M059J (cell line): ENCODE results near the gene PTGES3. TPM values are rescaled to one million over a fixed set of nuclear protein-coding genes. Genes with fewer than 3 reads are reported as not detected.
A peak's percentile ranks its signal among the peaks of the same experiment; 100 is the strongest.
"Not testable (repeated sequence)": the region's sequence is repeated elsewhere in the genome, so short reads cannot be mapped to it uniquely, and the experiment has no call there.

Experiments
- DNase-seq: peaks from one replicate; pipeline ENCODE4 v3.0.0-alpha.2; 2012; ENCODE audit warnings: low read depth
- total RNA-seq: library from RNA; depleted of rRNA; stranded (reverse); fragments of >200 nt; shearing (Covaris generic); gene quantifications from 2 replicates; pipeline ENCODE4 v1.2.3, GENCODE V29; 2014

The PTGES3 gene
- total RNA-seq, 1 experiment from 2014 or later, result 181 TPM

DNA sequence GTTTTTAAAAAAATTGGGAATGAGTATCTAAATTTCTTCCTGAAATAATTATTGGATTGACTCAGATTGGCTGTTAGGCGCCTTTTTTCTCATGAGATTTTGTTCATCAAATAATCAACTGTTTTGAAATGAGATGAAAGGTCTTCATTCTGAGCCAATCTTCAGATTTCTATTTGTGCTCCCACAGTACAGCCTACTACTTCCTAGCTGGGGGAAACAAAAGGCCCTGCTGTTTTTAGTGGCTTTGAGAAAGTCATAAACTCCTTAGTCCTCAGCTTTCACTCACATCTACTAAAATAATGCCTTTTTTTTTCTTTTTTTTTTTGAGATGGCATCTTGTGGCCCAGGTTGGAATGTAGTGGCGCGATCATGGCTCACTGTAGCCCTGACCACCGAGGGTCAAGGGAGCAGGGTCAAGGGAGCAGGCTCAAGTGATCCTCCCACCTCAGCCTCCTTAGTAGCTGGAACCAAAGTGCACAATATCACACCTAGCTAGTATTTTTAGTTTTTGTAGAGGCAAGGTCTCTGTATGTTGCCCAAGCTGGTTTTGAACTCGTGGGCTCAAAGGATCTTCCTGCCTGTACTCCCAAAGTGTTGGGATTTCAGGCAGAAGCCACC is 21.8 kb upstream of the PTGES3 start:
- DNase-seq, result no peak

DNA sequence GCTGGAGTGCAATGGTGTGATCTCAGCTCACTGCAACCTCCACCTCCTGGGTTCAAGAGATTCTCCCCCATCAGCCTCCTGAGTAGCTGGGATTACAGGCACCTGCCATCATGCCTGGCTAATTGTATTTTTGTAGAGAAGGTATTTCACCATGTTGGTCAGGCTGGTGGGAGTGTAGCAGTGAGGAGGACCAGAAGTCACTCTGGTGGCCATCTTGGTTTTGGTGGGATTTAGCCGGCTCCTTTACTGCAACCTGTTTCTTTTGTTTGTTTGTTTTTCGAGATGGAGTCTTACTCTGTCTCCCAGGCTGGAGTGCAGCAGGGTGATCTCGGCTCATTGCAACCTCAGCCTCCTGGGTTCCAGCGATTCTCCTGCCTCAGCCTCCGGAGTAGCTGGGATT is 16.4 kb upstream of the PTGES3 start:
- DNase-seq, result not testable (repeated sequence)

DNA sequence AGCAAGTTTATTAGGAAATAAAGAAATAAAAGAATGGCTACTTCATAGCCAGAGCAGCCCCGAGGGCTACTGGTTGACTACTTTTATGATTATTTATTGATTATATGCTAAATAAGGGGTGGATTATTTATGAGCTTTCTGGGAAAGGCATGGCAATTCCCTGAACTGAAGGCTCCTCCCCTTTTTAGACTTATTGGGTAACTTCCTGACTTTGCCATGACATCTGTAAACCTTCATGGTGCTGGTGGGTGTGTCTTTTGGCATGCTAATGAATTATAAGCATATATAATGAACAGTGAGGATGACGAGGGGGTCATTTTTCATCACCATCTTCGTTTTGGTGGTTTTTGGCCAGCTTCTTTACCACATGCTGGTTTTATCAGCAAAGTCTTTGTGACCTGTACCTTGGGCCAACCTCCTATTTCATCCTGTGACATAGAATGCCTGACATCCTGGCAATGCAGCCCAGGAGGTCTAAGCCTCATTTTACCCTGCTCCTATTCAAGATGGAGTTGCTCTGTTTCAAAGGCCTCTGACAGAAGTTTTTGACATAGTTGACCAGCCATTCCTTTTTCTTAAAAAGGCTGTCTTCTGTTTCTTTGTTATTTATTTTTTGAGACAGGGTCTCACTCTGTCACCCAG is 11.1 kb upstream of the PTGES3 start:
- DNase-seq, result no peak

DNA sequence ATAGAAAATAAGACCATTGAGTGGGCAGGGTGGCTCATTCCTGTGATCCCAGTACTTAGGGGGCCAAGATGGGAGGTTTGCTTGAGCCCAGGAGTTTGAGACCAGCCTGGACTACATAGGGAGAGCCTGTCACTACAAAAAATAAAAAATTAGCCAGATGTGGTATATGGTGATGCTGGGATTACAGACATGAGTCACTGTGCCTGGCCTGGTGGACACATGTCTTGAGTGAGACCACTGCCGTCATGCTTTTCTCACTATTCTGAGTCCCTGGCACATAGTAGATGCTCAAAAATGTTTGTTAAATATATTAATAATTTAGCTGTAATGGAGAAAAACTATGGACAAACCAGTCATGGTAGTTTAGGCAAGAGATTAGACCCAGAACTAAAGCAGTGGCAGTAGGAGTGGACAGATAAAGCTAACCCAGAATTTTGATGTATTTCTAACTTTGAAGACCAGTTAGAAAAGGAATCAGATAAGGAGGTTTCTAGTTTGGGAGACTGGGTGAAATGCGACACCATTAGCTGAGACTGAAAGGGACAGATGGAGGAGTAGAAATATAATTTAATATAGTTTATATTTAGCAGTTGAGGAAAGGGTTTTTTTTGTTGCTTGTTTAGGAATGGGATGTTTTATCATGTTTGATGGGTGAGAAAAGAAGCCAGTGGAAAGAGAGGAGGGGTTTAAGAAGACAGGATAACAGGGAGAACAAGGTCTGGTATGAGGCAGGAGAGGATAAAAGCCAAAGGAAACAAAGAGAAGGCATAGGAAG is 7.4 kb upstream of the PTGES3 start:
- DNase-seq, result no peak

DNA sequence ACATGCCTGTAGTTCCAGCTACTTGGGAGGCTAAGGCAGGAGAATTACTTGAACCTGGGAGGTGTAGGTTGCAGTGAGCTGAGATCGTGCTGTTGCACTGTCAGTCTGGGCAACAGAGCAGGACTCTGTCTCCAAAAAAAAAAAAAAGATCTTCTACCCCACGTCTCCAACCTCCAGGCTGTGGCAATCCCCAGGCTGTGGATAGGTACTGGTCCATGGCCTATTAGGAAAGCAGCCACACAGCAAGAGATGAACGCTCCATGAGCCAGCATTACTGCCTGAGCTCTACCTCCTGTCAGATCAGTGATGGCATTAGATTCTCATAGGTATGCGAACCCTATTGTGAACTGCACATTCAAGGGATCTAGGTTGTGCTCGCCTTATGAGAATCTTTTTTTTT is 6.1 kb upstream of the PTGES3 start:
- no peak for DNase-seq

DNA sequence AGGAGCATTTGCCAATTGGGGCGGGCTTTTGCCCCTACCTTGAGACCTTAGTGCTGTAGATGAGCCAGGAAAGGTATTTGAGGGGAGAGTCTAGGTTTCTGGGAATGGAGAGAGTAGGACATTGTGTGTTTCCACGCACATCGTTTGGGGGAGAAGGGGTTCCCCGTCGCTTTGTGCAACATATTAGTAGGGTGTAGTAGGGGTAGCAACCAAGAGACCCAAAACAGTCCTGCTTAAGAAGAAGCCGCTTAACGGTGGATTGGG is 694 bp upstream of the PTGES3 start:
- no peak for DNase-seq

DNA sequence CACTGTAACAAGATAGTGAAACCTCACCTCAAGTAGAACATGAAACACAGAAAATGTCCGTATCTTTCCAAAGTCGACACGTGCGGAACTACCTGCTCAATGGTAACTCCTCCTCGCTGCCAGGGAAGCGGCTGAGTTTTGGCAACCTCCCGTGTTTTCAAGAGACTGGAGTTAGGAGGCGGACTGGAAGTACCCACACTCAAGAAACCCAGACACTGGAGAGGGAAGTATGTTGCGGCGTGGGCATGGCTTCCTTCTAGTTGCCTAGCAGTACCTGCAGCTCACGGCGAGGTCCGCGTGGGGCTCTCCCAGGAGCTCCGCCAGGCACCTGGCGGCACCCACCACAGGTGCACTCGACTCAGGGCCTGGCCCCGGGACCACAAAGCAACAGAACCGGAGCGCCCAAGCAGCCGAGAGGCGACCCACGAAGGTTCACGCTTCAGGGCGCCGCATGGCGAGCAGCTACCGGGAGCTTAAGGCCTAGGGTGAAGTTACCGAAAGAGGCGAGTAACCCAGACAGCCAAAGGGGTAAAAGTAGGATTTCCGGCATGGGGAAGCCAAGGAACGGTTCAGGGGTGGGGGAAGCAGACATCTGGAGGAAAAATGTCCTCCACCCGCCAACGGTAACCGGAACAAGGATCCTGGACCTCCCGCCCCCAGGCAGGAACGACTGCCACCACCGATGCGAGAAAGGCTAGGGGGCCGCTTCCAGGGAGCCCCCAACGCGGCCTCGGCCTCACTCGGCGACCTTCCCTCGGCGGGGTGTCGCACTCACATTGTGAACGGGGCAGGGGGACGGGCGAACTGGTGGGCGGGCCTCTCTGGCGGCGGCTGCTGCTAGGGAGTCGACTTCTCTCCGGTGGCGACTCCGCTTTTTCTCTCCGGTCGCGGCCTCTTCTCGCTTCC is 608 bp downstream of the PTGES3 start:
- DNase-seq, result peak; percentile 46

DNA sequence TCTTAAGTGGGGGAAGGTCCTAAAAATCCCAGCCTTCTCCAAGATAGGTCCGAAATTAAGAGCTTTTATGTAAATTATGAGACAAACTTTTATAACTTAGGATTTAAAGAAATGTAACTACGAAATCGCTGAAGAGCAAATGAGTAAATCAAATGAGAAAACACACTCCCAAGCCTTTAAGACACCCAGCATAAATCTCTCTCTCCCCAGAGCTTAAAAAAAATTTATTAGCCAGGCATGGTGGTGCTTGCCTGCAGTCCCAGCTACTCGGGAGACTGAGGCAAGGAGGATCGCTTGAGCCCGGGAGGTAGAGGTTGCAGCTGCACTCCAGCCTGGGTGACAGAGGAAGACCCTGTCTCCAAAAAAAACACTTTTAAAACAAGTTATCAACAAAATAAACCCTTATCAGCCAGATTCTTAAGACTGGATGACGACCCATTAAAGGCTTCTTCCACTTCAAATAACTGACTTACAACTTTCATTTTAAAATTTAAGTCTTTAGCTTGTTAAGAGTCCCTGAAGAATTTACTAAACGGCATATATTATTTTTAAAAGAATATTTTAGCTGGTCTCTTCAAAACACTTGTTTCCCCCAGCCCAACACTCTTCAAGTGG is 3.2 kb downstream of the PTGES3 start:
- DNase-seq, result no peak

DNA sequence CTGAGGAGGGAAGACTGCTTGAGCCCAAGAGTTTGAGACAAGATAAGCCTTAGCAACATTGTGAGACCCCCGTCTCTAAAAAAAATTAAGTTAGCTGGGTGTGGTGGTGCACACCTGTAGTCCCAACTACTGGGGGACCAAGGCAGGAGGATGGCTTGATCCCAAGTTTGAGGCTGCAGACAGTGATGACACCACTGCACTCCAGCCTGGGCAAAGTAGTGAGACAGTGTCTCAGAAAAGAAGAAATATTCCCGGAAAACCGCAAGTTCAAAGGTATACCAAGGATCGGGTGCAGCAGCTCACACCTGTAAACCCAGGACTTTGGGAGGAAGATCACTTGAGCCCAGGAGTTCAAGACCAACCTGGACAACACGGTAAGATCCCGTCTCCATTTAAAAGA is 5.8 kb downstream of the PTGES3 start:
- DNase-seq, result no peak

DNA sequence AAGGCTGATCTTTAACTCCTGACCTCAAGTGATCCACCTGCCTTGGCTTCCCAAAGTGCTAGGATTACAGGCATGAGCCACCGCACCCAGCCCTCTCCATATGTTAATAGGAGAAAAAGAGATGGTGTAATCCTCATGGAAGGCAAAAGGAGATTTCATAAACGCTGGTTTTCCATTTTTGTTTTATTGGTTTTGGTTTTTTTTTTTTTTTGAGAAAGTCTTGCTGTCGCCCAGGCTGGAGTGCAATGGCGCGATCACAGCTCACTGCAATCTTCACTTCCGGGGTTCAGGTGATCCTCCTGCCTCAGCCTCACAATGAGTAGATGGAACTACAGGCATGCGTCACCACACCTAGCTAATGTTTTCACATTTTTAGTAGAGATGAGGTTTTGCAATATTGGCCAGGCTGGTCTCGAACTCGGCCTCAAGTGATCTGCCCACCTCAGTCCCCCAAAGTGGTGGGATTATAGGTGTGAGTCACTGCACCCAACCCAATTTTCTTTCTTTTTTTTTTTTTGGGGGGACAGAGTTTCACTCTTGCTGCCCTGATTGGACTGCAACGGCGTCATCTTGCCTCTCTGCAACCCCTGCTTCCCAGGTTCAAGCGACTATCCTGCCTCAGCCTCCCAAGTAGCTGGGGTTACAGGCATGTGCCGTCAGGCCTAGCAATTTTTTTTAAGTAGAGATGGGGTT is 8.1 kb downstream of the PTGES3 start:
- no peak for DNase-seq

DNA sequence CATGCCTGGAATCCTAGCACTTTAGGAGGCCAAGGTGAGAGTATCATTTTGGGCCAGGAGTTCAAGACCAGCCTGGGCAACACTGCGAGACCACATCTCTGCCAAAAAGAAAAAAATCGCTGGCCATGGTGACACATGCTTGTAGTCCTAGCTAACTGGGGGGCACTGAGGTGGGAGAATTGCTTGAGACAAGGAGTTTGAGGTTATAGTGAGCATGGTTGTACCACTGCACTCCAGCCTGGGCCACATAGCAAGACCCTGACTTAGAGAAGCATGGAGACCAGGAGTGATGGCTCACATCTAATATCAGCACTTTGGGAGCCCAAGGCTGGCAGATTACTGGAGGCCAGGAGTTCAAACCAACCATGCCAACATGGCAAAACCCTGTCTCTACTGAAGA is 9.2 kb downstream of the PTGES3 start:
- DNase-seq, result no peak

DNA sequence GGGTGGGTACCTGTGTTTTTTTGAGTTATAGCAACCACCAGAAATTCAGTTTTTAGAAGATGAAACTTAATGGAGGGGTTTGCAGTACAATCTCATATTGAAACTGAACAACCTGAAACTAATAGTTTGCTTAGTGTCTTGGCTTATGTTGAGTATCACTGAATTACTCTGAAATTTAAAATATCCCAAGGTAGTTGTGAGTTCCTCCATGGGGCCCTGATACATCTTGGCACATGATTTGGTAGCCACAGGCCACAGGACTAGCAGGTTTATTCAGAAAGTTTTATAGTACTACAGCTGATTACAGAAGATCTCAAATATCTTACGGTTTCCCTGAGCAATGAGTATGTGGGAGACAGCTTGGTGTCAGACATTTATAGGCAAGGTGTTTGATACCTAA is 10.4 kb downstream of the PTGES3 start:
- DNase-seq, result no peak

DNA sequence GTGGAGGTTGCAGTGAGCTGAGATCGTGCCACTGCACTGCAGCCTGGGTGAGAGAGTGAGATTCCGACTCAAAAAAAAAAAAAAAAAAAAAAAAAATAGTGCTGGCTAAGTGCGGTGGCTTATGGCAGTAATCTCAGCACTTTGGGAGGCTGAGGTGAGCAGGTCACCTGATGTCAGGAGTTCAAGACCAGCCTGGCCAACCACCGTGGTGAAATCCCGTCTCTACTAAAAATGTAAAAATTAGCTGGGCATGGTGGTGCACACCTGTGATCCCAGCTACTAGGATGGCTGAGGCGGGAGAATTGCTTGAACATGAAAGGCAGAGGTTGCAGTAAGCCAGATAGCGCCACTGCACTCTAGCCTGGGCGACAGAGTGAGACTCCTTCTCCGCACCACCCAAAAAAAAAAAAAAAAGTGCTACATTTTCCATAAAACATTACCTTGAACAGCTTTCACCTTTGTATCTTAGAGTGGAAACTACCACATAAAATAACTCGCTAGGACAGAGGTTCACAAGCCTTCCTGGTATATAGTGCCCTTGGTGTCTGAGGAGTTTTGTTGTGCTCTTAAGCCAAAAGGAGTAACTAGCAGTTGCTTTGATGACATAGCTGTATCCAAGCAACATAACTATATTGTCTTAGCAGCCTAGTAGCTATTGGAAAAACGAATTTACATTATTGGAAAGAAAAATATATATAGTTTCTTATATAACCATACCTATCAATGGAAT is 11.1 kb downstream of the PTGES3 start:
- peak; percentile 21 for DNase-seq

DNA sequence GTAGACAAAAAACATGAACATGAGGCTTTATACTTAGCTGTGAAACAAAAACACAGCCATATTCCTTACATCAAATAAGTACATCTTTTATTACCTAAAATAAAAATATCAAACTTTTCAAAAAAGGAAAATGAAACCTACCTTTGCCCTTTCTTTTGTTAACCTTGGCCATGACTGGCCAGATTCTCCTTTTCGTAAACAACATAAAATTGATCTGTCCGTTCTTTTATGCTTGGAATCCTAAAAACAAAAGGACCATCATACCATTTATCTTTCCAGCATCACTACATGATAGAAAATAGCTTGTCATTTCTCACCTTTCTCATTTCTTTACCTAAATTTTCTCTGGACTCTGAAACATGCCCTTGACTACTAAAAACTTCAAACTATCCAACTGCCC is 16.5 kb downstream of the PTGES3 start:
- no peak for DNase-seq

DNA sequence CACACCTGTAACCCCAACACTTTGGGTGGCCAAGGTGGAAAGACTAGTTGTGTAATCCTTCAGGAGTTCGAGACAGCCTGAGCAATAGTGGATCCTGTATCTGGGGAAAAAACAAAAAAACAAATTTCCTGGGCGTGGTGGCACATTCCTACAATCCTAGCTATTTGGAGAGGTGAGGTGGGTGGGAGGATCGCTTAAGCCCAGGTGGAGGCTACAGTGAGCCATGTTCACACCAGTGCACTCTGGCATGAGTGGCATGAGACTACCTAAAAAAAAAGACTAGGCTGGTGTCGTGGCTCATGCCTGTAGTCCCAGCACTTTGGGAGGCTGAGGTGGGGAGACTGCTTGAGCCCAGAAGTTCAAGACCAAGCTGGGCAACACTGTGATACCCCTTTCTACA is 17.2 kb downstream of the PTGES3 start:
- no peak for DNase-seq

DNA sequence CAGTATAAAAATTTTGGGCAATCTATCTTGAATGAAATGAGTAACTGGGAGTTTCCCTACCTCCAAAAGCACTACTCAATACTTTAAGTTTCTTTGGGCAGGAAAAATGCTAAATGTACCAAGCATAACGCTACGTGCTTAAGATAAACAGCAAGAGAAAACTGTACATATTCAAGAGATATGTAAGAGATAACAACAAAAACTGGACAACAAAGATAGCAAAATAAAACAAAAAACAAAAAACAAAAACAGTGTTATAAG is 20.0 kb downstream of the PTGES3 start:
- no peak for DNase-seq

DNA sequence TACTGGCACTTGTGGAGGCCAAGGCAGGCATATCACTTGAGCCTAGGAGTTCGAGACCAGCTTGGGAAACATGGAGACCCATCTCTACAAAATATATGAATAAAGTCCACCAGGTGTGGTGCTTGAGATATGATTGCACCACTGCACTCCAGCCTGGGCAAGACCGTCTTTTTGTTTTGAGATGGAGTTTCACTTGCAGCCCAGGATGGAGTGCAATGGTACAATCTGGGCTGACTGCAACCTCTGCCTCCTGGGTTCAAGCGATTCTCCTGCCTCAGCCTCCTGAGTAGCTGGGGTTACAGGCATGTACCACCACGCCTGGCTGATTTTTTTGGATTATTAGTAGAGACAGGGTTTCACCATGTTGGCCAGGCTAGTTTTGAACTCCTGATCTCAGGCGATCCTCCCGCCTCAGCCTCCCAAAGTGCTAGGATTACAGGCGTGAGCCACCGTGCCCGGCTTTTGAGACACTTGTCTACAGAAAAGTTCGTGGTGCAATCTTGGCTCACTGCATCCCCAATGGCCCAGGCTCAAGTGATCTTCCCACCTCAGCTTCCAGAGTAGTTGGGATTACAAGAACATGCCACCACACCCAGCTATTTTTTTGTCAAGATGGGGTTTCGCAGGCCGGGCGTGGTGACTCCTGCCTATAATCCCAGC is 26.0 kb downstream of the PTGES3 start:
- no peak for DNase-seq

DNA sequence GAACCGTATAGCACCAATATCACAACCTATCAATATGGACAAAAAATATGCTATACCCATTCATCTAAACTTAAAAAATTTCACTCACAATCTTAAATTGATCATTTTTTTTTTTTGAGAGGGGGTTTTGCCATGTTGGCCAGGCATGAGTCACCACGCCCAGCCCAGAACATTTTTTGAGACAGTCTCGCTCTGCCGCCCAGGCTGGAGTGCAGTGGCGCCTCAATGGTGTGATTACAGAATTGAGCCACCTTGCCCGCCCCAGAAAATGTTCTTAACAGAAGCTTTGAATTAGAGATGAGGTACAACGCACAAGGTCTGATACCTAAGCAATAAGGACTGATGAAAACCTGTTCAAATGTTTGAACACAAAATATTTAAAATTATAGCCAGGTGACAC is 26.5 kb downstream of the PTGES3 start:
- DNase-seq, result no peak

DNA sequence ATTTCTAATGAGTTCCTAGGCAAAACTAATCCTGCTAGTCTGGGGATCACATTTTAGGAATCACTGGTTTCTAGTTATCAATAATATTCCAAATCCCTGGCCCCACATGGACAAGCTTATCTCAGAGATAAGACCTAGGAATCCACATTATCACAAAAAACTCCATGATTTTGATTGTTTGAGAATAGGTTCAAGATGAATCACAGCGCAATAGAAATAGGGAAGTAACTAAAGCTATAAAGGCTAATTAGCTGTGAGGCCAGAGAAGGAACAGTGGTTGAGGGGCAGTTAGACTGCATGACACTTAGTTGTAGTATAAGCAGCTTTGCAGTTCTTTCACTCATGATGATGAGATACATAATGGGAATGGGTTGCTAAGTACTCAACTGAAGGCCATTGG is 29.2 kb downstream of the PTGES3 start:
- DNase-seq, result no peak
